Neural crest cell (in vitro differentiated cells): ENCODE results near the gene ADAMTS5. TPM values are rescaled to one million over a fixed set of nuclear protein-coding genes. Genes with fewer than 3 reads are reported as not detected.
A peak's percentile ranks its signal among the peaks of the same experiment; 100 is the strongest.

Source experiments
- DNase-seq: peaks from one replicate; pipeline ENCODE4 v3.0.0; 2021; ENCODE audit warnings: low read depth, mixed read lengths, low spot score
- H3K27ac Mint-ChIP-seq: one replicate; pipeline ENCODE4 v1.8.0; 2021; ENCODE audit warnings: mild to moderate bottlenecking, mixed read lengths; ENCODE audit not compliant: unreplicated experiment
- H3K27me3 Mint-ChIP-seq: 2 replicates; pipeline ENCODE4 v1.8.0; 2021; ENCODE audit warnings: low read depth, mild to moderate bottlenecking, mixed read lengths
- H3K36me3 Mint-ChIP-seq: 2 replicates; pipeline ENCODE4 v1.8.0; 2021; ENCODE audit warnings: low read depth, mild to moderate bottlenecking, mixed read lengths
- H3K4me1 Mint-ChIP-seq: 2 replicates; pipeline ENCODE4 v1.8.0; 2021; ENCODE audit warnings: mixed read lengths
- H3K4me3 Mint-ChIP-seq: one replicate; pipeline ENCODE4 v1.8.0; 2021; ENCODE audit warnings: mild to moderate bottlenecking, mixed read lengths
- H3K9me3 Mint-ChIP-seq: 2 replicates; pipeline ENCODE4 v1.8.0; 2021; ENCODE audit warnings: mixed read lengths
- CTCF ChIP-seq: fragments of 200-600 bp; sonication (generic); conservative IDR thresholded peaks from 2 replicates; pipeline ENCODE4 v1.5.0; 2021; ENCODE audit warnings: antibody characterized with exemption, mild to moderate bottlenecking
- total RNA-seq: library from RNA; stranded (reverse); gene quantifications from 2 replicates; pipeline ENCODE4 v1.2.1, GENCODE V29; 2021

ADAMTS5 gene
- total RNA-seq, 1 donor from 2014 or later, result 0.40 TPM

- Mint-ChIP-seq H3K27ac (no peak overlapping the region), H3K4me3 (peak overlapping the region; percentile 81), H3K27me3 (peaks cover 73% of the 10 kb centered on the region), H3K36me3 (no peaks in the 10 kb centered on the region), H3K4me1 (peaks cover 13% of the 10 kb centered on the region), H3K9me3 (no peaks in the 10 kb centered on the region)
- peak; percentile 52 for TF ChIP-seq CTCF
- peak; percentile 50 for DNase-seq
Observed at GRCh38 chr21:26965040-26965906, 1.6 kb downstream of the ADAMTS5 start.

GRCh38 chr21:26964170-26964778, 2.6 kb downstream of the ADAMTS5 start:
- Mint-ChIP-seq H3K4me3 (peak overlapping the region; percentile 81), H3K27ac (no peak overlapping the region), H3K36me3 (no peaks in the 10 kb centered on the region), H3K27me3 (peaks cover 68% of the 10 kb centered on the region), H3K4me1 (peaks cover 13% of the 10 kb centered on the region), H3K9me3 (no peaks in the 10 kb centered on the region)
- no peak for DNase-seq
- no peak for TF ChIP-seq CTCF

GRCh38 chr21:26962621-26963181, 4.2 kb downstream of the ADAMTS5 start:
- no peak for DNase-seq
- H3K36me3 Mint-ChIP-seq, result no peaks in the 10 kb centered on the region
- no peak overlapping the region for H3K4me3 Mint-ChIP-seq
- H3K27me3 Mint-ChIP-seq, result peaks cover 52% of the 10 kb centered on the region
- no peaks in the 10 kb centered on the region for H3K9me3 Mint-ChIP-seq
- TF ChIP-seq CTCF, result no peak
- peaks cover 12% of the 10 kb centered on the region for H3K4me1 Mint-ChIP-seq
- no peak overlapping the region for H3K27ac Mint-ChIP-seq

- Mint-ChIP-seq H3K9me3 (no peaks in the 10 kb centered on the region), H3K36me3 (no peaks in the 10 kb centered on the region), H3K27me3 (peaks cover 42% of the 10 kb centered on the region), H3K4me3 (no peak overlapping the region), H3K27ac (no peak overlapping the region), H3K4me1 (peaks cover 2% of the 10 kb centered on the region)
- no peak for DNase-seq
- TF ChIP-seq CTCF, result peak; percentile 41
Observed at GRCh38 chr21:26961698-26962097, 5.2 kb downstream of the ADAMTS5 start.

DNA sequence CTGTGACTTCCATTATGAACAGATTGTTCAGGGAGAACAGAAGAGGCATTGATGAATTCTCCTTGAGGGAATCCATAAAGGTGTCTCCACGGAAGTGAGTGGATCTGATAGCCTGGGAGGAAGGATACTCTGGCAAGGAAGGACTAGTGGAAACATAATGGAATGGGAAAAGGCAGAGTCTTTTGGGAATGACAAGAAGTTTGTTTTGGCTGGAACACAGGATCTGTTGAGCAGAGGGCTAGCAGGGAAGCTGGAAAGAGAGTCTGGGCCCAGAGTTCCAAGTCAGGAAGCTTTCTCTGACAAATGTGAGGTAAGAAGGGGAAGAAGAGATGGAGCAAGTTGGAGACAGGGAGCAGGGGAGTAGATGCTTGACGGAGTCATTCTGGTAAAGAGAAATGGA, 8.1 kb downstream of the ADAMTS5 start:
- peaks cover 15% of the 10 kb centered on the region for H3K27me3 Mint-ChIP-seq
- no peak overlapping the region for H3K27ac Mint-ChIP-seq
- TF ChIP-seq CTCF, result no peak
- no peaks in the 10 kb centered on the region for H3K9me3 Mint-ChIP-seq
- no peaks in the 10 kb centered on the region for H3K36me3 Mint-ChIP-seq
- DNase-seq, result no peak
- H3K4me3 Mint-ChIP-seq, result no peak overlapping the region
- H3K4me1 Mint-ChIP-seq, result no peaks in the 10 kb centered on the region
